GM19193 (cell line): ENCODE measurements around the gene RIC1.

Source experiments
- POLR2A ChIP-seq: IDR thresholded peaks from 4 replicates; pipeline ENCODE4 v1.6.1; 2011; ENCODE audit not compliant: insufficient read depth, insufficient read length; ENCODE audit errors: extremely low read depth

Gene RIC1

DNA sequence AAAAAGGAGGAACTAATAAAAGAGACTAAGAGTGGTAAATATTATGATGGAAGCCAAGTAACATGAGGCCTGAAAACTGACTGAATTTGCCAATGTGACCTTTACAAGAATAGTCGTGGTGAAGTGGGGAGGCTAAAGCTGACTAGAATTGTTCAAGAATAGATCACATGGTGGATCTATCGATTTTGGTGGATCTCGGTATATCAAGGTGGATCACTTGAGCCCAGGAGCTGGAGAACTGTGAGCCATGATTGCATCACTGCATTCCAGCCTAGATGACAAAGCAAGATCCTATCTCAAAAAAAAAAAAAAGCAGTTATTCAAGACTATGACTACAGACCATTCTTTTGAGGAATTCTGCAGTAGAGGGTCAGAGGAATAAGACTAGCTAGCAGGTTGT lies 189.0 kb downstream of the RIC1 start:
- no peak for TF ChIP-seq POLR2A

- TF ChIP-seq POLR2A, result no peak
Measured at GRCh38 chr9:5818424-5819142, 189.7 kb downstream of the RIC1 start.

- TF ChIP-seq POLR2A, result no peak
Measured at GRCh38 chr9:5819174-5819573, 190.3 kb downstream of the RIC1 start.

- no peak for TF ChIP-seq POLR2A
Measured at GRCh38 chr9:5820425-5820824, 191.5 kb downstream of the RIC1 start.

DNA sequence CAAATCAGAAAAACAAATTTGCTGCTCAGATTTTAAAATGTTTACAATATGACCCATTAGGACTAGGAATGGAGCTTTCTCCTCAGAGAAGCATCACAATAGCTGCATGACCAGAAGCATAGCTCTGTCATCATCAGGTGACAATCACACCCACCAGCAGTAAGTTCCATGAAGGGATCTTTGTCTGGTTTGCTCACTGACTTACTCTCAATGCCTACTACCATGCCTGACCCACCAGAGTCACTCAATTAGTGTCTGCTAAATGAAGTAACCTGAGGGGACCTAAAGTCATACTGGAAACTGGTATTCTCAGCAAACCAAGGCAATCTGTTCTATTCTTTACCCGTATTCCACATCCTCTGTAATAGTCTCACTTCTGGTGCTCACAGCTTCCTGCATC lies 196.3 kb downstream of the RIC1 start:
- no peak for TF ChIP-seq POLR2A
